CD4-positive, alpha-beta T cell (primary cell): ENCODE results near the gene NOL12. TPM values are rescaled to one million over a fixed set of nuclear protein-coding genes. Genes with fewer than 3 reads are reported as not detected.

Source experiments
- ATAC-seq: fragments of 200-7000 bp; cut with Tn5 transposase; one replicate; pipeline ENCODE4 v1.10.0; 2022; ENCODE audit warnings: mild to moderate bottlenecking; ENCODE audit not compliant: poor library complexity
- CTCF ChIA-PET: fragments of 350-600 bp; sonication (Branson Sonifier 250); formaldehyde crosslinking; loops from one replicate; lab custom pipeline; 2021; ENCODE audit warnings: antibody characterized with exemption, inconsistent platforms; lab: Charles Lee
- POLR2A ChIA-PET: fragments of 350-600 bp; sonication (Branson Sonifier 250); formaldehyde crosslinking; loops from one replicate; lab custom pipeline; 2021; ENCODE audit warnings: antibody characterized with exemption, inconsistent platforms; lab: Charles Lee
- DNase-seq, 14 experiments: peaks; one replicate each; pipeline ENCODE4 v3.0.0-alpha.2; 2013 to 2020; ENCODE audit warnings: mixed read lengths in 2 of 14
- H3K27ac ChIP-seq, 2 donors: one replicate each; pipeline versions ENCODE4 v1.5.1 to v1.7.0; 2013; ENCODE audit warnings: low read length in 2 of 2, low read depth in 1 of 2, mild to moderate bottlenecking in 1 of 2
- H3K27me3 ChIP-seq, 2 experiments: 1 replicate in 1 of 2; 2 replicates in 1 of 2; pipeline versions ENCODE4 v1.6.1 to v1.7.0; 2013; ENCODE audit warnings: low read length in 2 of 2, control low read depth in 1 of 2, mild to moderate bottlenecking in 1 of 2, moderate library complexity in 1 of 2; ENCODE audit not compliant: insufficient read depth in 2 of 2, control insufficient read depth in 1 of 2
- H3K36me3 ChIP-seq: one replicate; pipeline ENCODE4 v1.6.1; 2013; ENCODE audit warnings: low read length, control low read depth; ENCODE audit not compliant: insufficient read depth
- H3K4me1 ChIP-seq: one replicate; pipeline ENCODE4 v1.6.1; 2013; ENCODE audit warnings: low read length, control low read depth; ENCODE audit not compliant: insufficient read depth
- H3K4me3 ChIP-seq: one replicate; pipeline ENCODE4 v1.5.1; 2013; ENCODE audit warnings: mild to moderate bottlenecking, low read length, moderate library complexity
- H3K9me3 ChIP-seq, 2 experiments: 1 replicate in 1 of 2; 2 replicates in 1 of 2; pipeline versions ENCODE4 v1.6.1 to v1.7.0; 2013; ENCODE audit warnings: low read length in 2 of 2, mild to moderate bottlenecking in 2 of 2, control low read depth in 1 of 2, moderate library complexity in 1 of 2; ENCODE audit not compliant: control insufficient read depth in 1 of 2, insufficient read depth in 1 of 2
- H3K27ac Mint-ChIP-seq: one replicate; pipeline ENCODE4 v1.8.0; 2020; ENCODE audit warnings: mixed read lengths
- H3K27me3 Mint-ChIP-seq: one replicate; pipeline ENCODE4 v1.8.0; 2021; ENCODE audit warnings: mixed read lengths
- H3K36me3 Mint-ChIP-seq: one replicate; pipeline ENCODE4 v1.8.0; 2021; ENCODE audit warnings: low read depth, mixed read lengths
- H3K4me1 Mint-ChIP-seq: one replicate; pipeline ENCODE4 v1.8.0; 2021; ENCODE audit warnings: low read depth, mixed read lengths
- H3K4me3 Mint-ChIP-seq: one replicate; pipeline ENCODE4 v1.8.0; 2020; ENCODE audit warnings: mild to moderate bottlenecking, mixed read lengths
- H3K9me3 Mint-ChIP-seq: one replicate; pipeline ENCODE4 v1.8.0; 2020; ENCODE audit warnings: mixed read lengths
- intact Hi-C, 2 experiments: fragments of 100-400 bp; cut with DNase I in 1 of 2; cut with micrococcal nuclease in 1 of 2; formaldehyde crosslinking; loops; one replicate each; pipeline versions ENCODE4 v1.15.1 to v1.9.0; 2023 to 2025; cut with DNase I, micrococcal nuclease
- total RNA-seq, 174 experiments: library from RNA in 2 of 174; stranded (reverse) in 2 of 174; gene quantifications; one replicate each; pipeline ENCODE4 v1.2.3 and lab custom pipeline; 2021 to 2026
- TF ChIP-seq, protein P1 (sequence below): fragments of 200-600 bp; IDR thresholded peaks from one replicate; pipeline ENCODE4 v1.8.0; 2022; ENCODE audit warnings: antibody characterized with exemption, mild to moderate bottlenecking

NOL12 gene
- total RNA-seq, 2 experiments from 2014 or later: 24.3 to 26.2 TPM

DNA sequence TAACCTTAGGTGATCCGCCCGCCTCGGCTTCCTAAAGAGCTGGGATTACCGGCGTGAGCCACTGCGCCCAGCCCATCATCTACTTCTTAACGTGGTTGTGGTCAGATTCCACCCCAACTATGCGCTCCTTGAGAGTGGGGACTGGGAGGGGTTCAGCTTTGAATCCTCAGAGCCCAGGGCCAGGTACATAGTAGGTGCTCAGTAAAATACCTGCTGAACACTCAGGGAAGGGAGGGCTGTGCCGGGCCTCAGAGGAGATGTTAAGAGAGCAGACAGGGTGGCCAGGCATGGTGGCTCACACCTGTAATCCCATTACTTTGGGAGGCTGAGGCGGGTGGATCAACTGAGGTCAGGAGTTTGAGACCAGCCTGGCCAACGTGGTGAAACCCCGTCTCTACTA is 11.9 kb upstream of the NOL12 start:
- CTCF ChIA-PET: interaction anchor here (1.0 to 12.8 kb wide), 3 partner anchors 13 to 33 kb away, joined by 3 to 171 read pairs (median 3); partner anchors contain the start of genes PDXP and SH3BP1
- peak overlapping the region in 1 of 2 donors; percentile 44 for H3K27ac ChIP-seq
- ATAC-seq: no peak
- no peak overlapping the region for H3K4me3 ChIP-seq
- Mint-ChIP-seq H3K4me1 (peaks cover 56% of the 10 kb centered on the region), H3K9me3 (no peaks in the 10 kb centered on the region), H3K4me3 (peak overlapping the region; percentile 84), H3K36me3 (peaks cover 9% of the 10 kb centered on the region), H3K27ac (peak overlapping the region; percentile 96), H3K27me3 (no peaks in the 10 kb centered on the region)
- no peaks in the 10 kb centered on the region for H3K27me3 ChIP-seq
- intact Hi-C loops: no loop called here
- H3K4me1 ChIP-seq: peaks cover 70% of the 10 kb centered on the region
- peaks cover 0 to under 1% of the 10 kb centered on the region in 2 experiments for H3K9me3 ChIP-seq
- H3K36me3 ChIP-seq: no peaks in the 10 kb centered on the region
- TF ChIP-seq, protein P1, sequence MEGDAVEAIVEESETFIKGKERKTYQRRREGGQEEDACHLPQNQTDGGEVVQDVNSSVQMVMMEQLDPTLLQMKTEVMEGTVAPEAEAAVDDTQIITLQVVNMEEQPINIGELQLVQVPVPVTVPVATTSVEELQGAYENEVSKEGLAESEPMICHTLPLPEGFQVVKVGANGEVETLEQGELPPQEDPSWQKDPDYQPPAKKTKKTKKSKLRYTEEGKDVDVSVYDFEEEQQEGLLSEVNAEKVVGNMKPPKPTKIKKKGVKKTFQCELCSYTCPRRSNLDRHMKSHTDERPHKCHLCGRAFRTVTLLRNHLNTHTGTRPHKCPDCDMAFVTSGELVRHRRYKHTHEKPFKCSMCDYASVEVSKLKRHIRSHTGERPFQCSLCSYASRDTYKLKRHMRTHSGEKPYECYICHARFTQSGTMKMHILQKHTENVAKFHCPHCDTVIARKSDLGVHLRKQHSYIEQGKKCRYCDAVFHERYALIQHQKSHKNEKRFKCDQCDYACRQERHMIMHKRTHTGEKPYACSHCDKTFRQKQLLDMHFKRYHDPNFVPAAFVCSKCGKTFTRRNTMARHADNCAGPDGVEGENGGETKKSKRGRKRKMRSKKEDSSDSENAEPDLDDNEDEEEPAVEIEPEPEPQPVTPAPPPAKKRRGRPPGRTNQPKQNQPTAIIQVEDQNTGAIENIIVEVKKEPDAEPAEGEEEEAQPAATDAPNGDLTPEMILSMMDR: no peak
- POLR2A ChIA-PET: interaction anchor here (4.7 to 10.5 kb wide), 4 partner anchors 13 to 66 kb away, joined by 29 to 256 read pairs (median 40); partner anchors contain the start of genes GGA1 and PDXP
- no peak for DNase-seq

- peak; percentile 26 for ATAC-seq
Measured at GRCh38 chr22:37674951-37675929, 10.9 kb upstream of the NOL12 start, which contains the start of gene LGALS1. TSS of gene LGALS1 (plus strand) at chr22:37675636. CDS start at chr22:37675703, 67 bp downstream.

More at GRCh38 chr22:37674951-37675929, 10.9 kb upstream of the NOL12 start, which contains the start of gene LGALS1:
- H3K4me1 Mint-ChIP-seq: peaks cover 59% of the 10 kb centered on the region
- peaks cover 0 to 4% of the 10 kb centered on the region in 2 experiments for H3K9me3 ChIP-seq
- H3K27me3 Mint-ChIP-seq: no peaks in the 10 kb centered on the region
- DNase-seq: peak in 12 of 14 experiments; percentile 40 to 86 (median 61)
- intact Hi-C loops: no loop called here
- peaks cover 9% of the 10 kb centered on the region for H3K36me3 Mint-ChIP-seq
- H3K4me3 Mint-ChIP-seq: peak within 1 kb of the TSS; percentile 89
- peak within 1 kb of the TSS; percentile 91 to 99 for H3K27ac ChIP-seq
- no peaks in the 10 kb centered on the region for H3K27me3 ChIP-seq
- no peaks in the 10 kb centered on the region for H3K9me3 Mint-ChIP-seq
- peaks cover 5% of the 10 kb centered on the region for H3K36me3 ChIP-seq
- TF ChIP-seq, protein P1: no peak
- H3K4me1 ChIP-seq: peaks cover 70% of the 10 kb centered on the region
- ChIA-PET CTCF (interaction anchor here (1.0 to 12.8 kb wide), 4 partner anchors 14 to 68 kb away, joined by 3 to 171 read pairs (median 4); partner anchors contain the start of genes PDXP and SH3BP1), POLR2A (interaction anchor here (0.9 to 10.5 kb wide), 9 partner anchors 11 to 67 kb away, joined by 3 to 256 read pairs (median 29); partner anchors contain the start of genes GGA1, NOL12, PDXP and SH3BP1)
- H3K4me3 ChIP-seq: peak within 1 kb of the TSS; percentile 88
- peak within 1 kb of the TSS; percentile 96 for H3K27ac Mint-ChIP-seq
